ENCODE data around the gene ACOX3.

ACOX3 gene

GRCh38 chr4:8330821-8331574, 109.5 kb downstream of the ACOX3 start:
- Histone ChIP-seq H3K79me1 (ENCODE audit: low read depth, low read length) (no peaks in the 10 kb centered on the region), H2BK12ac (ENCODE audit: low read length) (no peak overlapping the region), H3K4ac (ENCODE audit: low read length) (no peak overlapping the region), H3K4me1 (ENCODE audit: control insufficient read depth in 2 of 2, insufficient read depth in 1 of 2, low read depth in 1 of 2, low read length in 2 of 2) (no peaks in the 10 kb centered on the region), H2BK5ac (ENCODE audit: low read length) (no peak overlapping the region), H3K9ac (ENCODE audit: low read depth, low read length, poor library complexity) (no peak overlapping the region), H3K4me2 (ENCODE audit: insufficient read depth, low read length, poor library complexity, severe bottlenecking) (no peak overlapping the region), H3K9me3 (replicated peaks in 1 of 2; ENCODE audit: control insufficient read depth in 2 of 2, insufficient read depth in 1 of 2, low read depth in 1 of 2, low read length in 2 of 2) (peaks cover 0 to 1% of the 10 kb centered on the region in 2 donors), H2AFZ (ENCODE audit: low read length) (no peak overlapping the region), H3K18ac (ENCODE audit: low read length) (peak overlapping the region; percentile 87), H3K36me3 (replicated peaks in 1 of 2; ENCODE audit: control insufficient read depth in 2 of 2, insufficient read depth in 2 of 2, low read length in 2 of 2) (no peaks in the 10 kb centered on the region), H3K14ac (ENCODE audit: low read length) (peak overlapping the region; percentile 66), H2AK5ac (ENCODE audit: low read depth, low read length) (peak overlapping the region; percentile 78), H4K91ac (ENCODE audit: low read depth, low read length, poor library complexity) (no peak overlapping the region), H3K23ac (ENCODE audit: low read depth, low read length, poor library complexity) (no peak overlapping the region), H3K27me3 (ENCODE audit: control insufficient read depth in 3 of 3, insufficient read depth in 3 of 3, low read depth in 1 of 3, low read length in 3 of 3) (peaks cover 0 to 10% (median 0%) of the 10 kb centered on the region in 3 experiments), H3K27ac (replicated peaks; ENCODE audit: low read length) (no peak overlapping the region), H3K4me3 (ENCODE audit: low read length in 2 of 2) (no peak overlapping the region), H2BK120ac (ENCODE audit: low read depth, low read length) (peak overlapping the region; percentile 67), H2BK15ac (ENCODE audit: low read length) (peak overlapping the region; percentile 9), H4K8ac (ENCODE audit: low read depth, low read length) (peak overlapping the region; percentile 32)
- WGBS, 2 donors (ENCODE audit: extremely low coverage in 2 of 2, insufficient read length in 2 of 2, insufficient replicate concordance in 1 of 2) = no CpG with 5 or more reads among the region's 15 CpGs
- no peak for DNase-seq (ENCODE audit: low spot score)

GRCh38 chr4:8329859-8330761, 110.4 kb downstream of the ACOX3 start:
- H4K91ac ChIP-seq (ENCODE audit: low read depth, low read length, poor library complexity) = no peak overlapping the region
- no peak overlapping the region for H3K27ac ChIP-seq (replicated peaks; ENCODE audit: low read length)
- peak overlapping the region; percentile 67 for H2BK120ac ChIP-seq (ENCODE audit: low read depth, low read length)
- H3K4ac ChIP-seq (ENCODE audit: low read length) = no peak overlapping the region
- H2BK15ac ChIP-seq (ENCODE audit: low read length) = peak overlapping the region; percentile 9
- no peak overlapping the region for H3K9ac ChIP-seq (ENCODE audit: low read depth, low read length, poor library complexity)
- DNase-seq (ENCODE audit: low spot score) = no peak
- peaks cover 0 to 10% (median 0%) of the 10 kb centered on the region in 3 experiments for H3K27me3 ChIP-seq (ENCODE audit: control insufficient read depth in 3 of 3, insufficient read depth in 3 of 3, low read depth in 1 of 3, low read length in 3 of 3)
- no peaks in the 10 kb centered on the region for H3K36me3 ChIP-seq (replicated peaks in 1 of 2; ENCODE audit: control insufficient read depth in 2 of 2, insufficient read depth in 2 of 2, low read length in 2 of 2)
- peak overlapping the region; percentile 77 for H3K18ac ChIP-seq (ENCODE audit: low read length)
- no peak overlapping the region for H3K23ac ChIP-seq (ENCODE audit: low read depth, low read length, poor library complexity)
- peak overlapping the region; percentile 78 for H2BK12ac ChIP-seq (ENCODE audit: low read length)
- peak overlapping the region; percentile 9 for H4K8ac ChIP-seq (ENCODE audit: low read depth, low read length)
- H3K4me1 ChIP-seq (ENCODE audit: control insufficient read depth in 2 of 2, insufficient read depth in 1 of 2, low read depth in 1 of 2, low read length in 2 of 2) = no peaks in the 10 kb centered on the region
- H3K4me2 ChIP-seq (ENCODE audit: insufficient read depth, low read length, poor library complexity, severe bottlenecking) = no peak overlapping the region
- H3K4me3 ChIP-seq (ENCODE audit: low read length in 2 of 2) = no peak overlapping the region
- no CpG with 5 or more reads among the region's 20 CpGs for WGBS, 2 donors (ENCODE audit: extremely low coverage in 2 of 2, insufficient read length in 2 of 2, insufficient replicate concordance in 1 of 2)
- H3K9me3 ChIP-seq (replicated peaks in 1 of 2; ENCODE audit: control insufficient read depth in 2 of 2, insufficient read depth in 1 of 2, low read depth in 1 of 2, low read length in 2 of 2) = peaks cover 0 to 1% of the 10 kb centered on the region in 2 donors
- peak overlapping the region; percentile 78 for H3K14ac ChIP-seq (ENCODE audit: low read length)
- no peak overlapping the region for H2AFZ ChIP-seq (ENCODE audit: low read length)
- H2BK5ac ChIP-seq (ENCODE audit: low read length) = no peak overlapping the region
- H2AK5ac ChIP-seq (ENCODE audit: low read depth, low read length) = peak overlapping the region; percentile 78
- no peaks in the 10 kb centered on the region for H3K79me1 ChIP-seq (ENCODE audit: low read depth, low read length)

DNA sequence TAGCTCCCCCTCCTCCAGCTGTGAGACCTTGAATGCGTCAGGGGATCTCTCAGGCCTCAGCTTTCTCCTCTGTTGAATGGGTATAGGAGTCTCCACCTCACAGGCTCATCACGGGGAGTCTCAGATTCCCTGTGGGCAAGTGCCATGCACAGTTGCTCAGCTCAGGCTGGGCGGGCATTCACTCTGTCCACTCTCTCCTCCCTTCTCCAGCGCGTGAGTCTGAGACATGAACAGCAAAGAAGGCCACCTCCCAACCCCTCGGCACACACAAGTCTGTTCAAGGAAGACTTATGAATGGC, 111.0 kb downstream of the ACOX3 start:
- H2BK5ac ChIP-seq (ENCODE audit: low read length) = no peak overlapping the region
- no CpG with 5 or more reads among the region's 6 CpGs for WGBS, 2 donors (ENCODE audit: extremely low coverage in 2 of 2, insufficient read length in 2 of 2, insufficient replicate concordance in 1 of 2)
- no peak overlapping the region for H4K8ac ChIP-seq (ENCODE audit: low read depth, low read length)
- peak overlapping the region; percentile 78 for H2AK5ac ChIP-seq (ENCODE audit: low read depth, low read length)
- H3K18ac ChIP-seq (ENCODE audit: low read length) = peak overlapping the region; percentile 52
- no peak overlapping the region for H3K9ac ChIP-seq (ENCODE audit: low read depth, low read length, poor library complexity)
- H2AFZ ChIP-seq (ENCODE audit: low read length) = no peak overlapping the region
- no peak overlapping the region for H4K91ac ChIP-seq (ENCODE audit: low read depth, low read length, poor library complexity)
- H3K4ac ChIP-seq (ENCODE audit: low read length) = no peak overlapping the region
- H3K23ac ChIP-seq (ENCODE audit: low read depth, low read length, poor library complexity) = no peak overlapping the region
- no peaks in the 10 kb centered on the region for H3K36me3 ChIP-seq (replicated peaks in 1 of 2; ENCODE audit: control insufficient read depth in 2 of 2, insufficient read depth in 2 of 2, low read length in 2 of 2)
- no peak overlapping the region for H2BK15ac ChIP-seq (ENCODE audit: low read length)
- peaks cover 0 to 10% (median 0%) of the 10 kb centered on the region in 3 experiments for H3K27me3 ChIP-seq (ENCODE audit: control insufficient read depth in 3 of 3, insufficient read depth in 3 of 3, low read depth in 1 of 3, low read length in 3 of 3)
- H2BK12ac ChIP-seq (ENCODE audit: low read length) = no peak overlapping the region
- H3K9me3 ChIP-seq (replicated peaks in 1 of 2; ENCODE audit: control insufficient read depth in 2 of 2, insufficient read depth in 1 of 2, low read depth in 1 of 2, low read length in 2 of 2) = peaks cover 0 to 3% of the 10 kb centered on the region in 2 donors
- no peaks in the 10 kb centered on the region for H3K4me1 ChIP-seq (ENCODE audit: control insufficient read depth in 2 of 2, insufficient read depth in 1 of 2, low read depth in 1 of 2, low read length in 2 of 2)
- no peak overlapping the region for H2BK120ac ChIP-seq (ENCODE audit: low read depth, low read length)
- no peaks in the 10 kb centered on the region for H3K79me1 ChIP-seq (ENCODE audit: low read depth, low read length)
- peak overlapping the region; percentile 63 for H3K14ac ChIP-seq (ENCODE audit: low read length)
- H3K4me3 ChIP-seq (ENCODE audit: low read length in 2 of 2) = no peak overlapping the region
- DNase-seq (ENCODE audit: low spot score) = no peak
- no peak overlapping the region for H3K4me2 ChIP-seq (ENCODE audit: insufficient read depth, low read length, poor library complexity, severe bottlenecking)
- H3K27ac ChIP-seq (replicated peaks; ENCODE audit: low read length) = no peak overlapping the region

Data from neuronal stem cell (in vitro differentiated cells).